Measurements from ENCODE around the gene ACP4. TPM values are rescaled to one million over a fixed set of nuclear protein-coding genes. Genes with fewer than 3 reads are reported as not detected.
"Not testable (repeated sequence)": the region's sequence is repeated elsewhere in the genome, so short reads cannot be mapped to it uniquely, and the experiment has no call there.

ACP4 gene
- total and polyA plus RNA-seq, 2 experiments from 2014 or later = not detected

- no peak overlapping the region for H3K4me3 Mint-ChIP-seq
- no peak for ATAC-seq
Measured at GRCh38 chr19:50745221-50745620, 45.0 kb upstream of the ACP4 start.

GRCh38 chr19:50747141-50747540 lies 43.1 kb upstream of the ACP4 start:
- not testable (repeated sequence) for H3K27ac Mint-ChIP-seq; H3K4me1 ChIP-seq (ENCODE audit: insufficient read depth); H3K27me3 ChIP-seq (ENCODE audit: insufficient read depth); H3K79me2 ChIP-seq (replicated peaks; ENCODE audit: insufficient read depth); H3K4me2 ChIP-seq; H3K27ac ChIP-seq (ENCODE audit: low read depth); ATAC-seq; H3K36me3 ChIP-seq (ENCODE audit: insufficient read depth); H4K20me1 ChIP-seq (replicated peaks; ENCODE audit: insufficient read depth); H3K27me3 Mint-ChIP-seq (ENCODE audit: insufficient read depth, low read depth, poor library complexity); H3K4me3 ChIP-seq; H3F3A ChIP-seq (replicated peaks; ENCODE audit: low read depth); DNase-seq (ENCODE audit: low spot score); H3K4me3 Mint-ChIP-seq; H3K9me2 ChIP-seq (ENCODE audit: insufficient read depth); H3K4me1 Mint-ChIP-seq
- H3K9me3 Mint-ChIP-seq = peaks cover 88% of the 10 kb centered on the region
- peaks cover 29% of the 10 kb centered on the region for H3K36me3 Mint-ChIP-seq (ENCODE audit: low read depth)
- H2AFZ ChIP-seq = 0 out of 2 replicates have a peak overlapping the region, but pooled peaks have one; percentile 63

More at GRCh38 chr19:50745221-50745620, 45.0 kb upstream of the ACP4 start:
- no peaks in the 10 kb centered on the region for H3K4me1 ChIP-seq (ENCODE audit: insufficient read depth)
- H3F3A ChIP-seq (replicated peaks; ENCODE audit: low read depth) = no peaks in the 10 kb centered on the region
- H3K9me2 ChIP-seq (ENCODE audit: insufficient read depth) = no peaks in the 10 kb centered on the region
- H3K4me3 ChIP-seq = no peak overlapping the region
- no peak for DNase-seq (ENCODE audit: low spot score)
- H3K27ac ChIP-seq (ENCODE audit: low read depth) = no peak overlapping the region
- no peaks in the 10 kb centered on the region for H3K79me2 ChIP-seq (replicated peaks; ENCODE audit: insufficient read depth)
- Mint-ChIP-seq H3K27ac (no peak overlapping the region), H3K36me3 (ENCODE audit: low read depth) (peaks cover 38% of the 10 kb centered on the region), H3K27me3 (ENCODE audit: insufficient read depth, low read depth, poor library complexity) (peaks cover 4% of the 10 kb centered on the region), H3K4me1 (no peaks in the 10 kb centered on the region), H3K9me3 (peaks cover 91% of the 10 kb centered on the region)
- no peaks in the 10 kb centered on the region for H3K27me3 ChIP-seq (ENCODE audit: insufficient read depth)
- no peak overlapping the region for H3K4me2 ChIP-seq
- no peaks in the 10 kb centered on the region for H4K20me1 ChIP-seq (replicated peaks; ENCODE audit: insufficient read depth)
- TF ChIP-seq ZNF331 (CRISPR knock-in tag; IDR thresholded peaks at IDR 0.05; ENCODE audit: low read depth) (no peak), POLR2AphosphoS5 (IDR thresholded peaks at IDR 0.05; ENCODE audit: low read depth) (no peak), EZH2 (IDR thresholded peaks at IDR 0.05; ENCODE audit: low read depth, unreplicated experiment) (no peak), ZNF114 (CRISPR knock-in tag; IDR thresholded peaks at IDR 0.05) (no peak), EZH2phosphoT487 (IDR thresholded peaks at IDR 0.05; ENCODE audit: unreplicated experiment) (no peak), ETS1 (IDR thresholded peaks at IDR 0.05) (no peak), REST (IDR thresholded peaks at IDR 0.05; ENCODE audit: unreplicated experiment) (no peak), STAT1 (IDR thresholded peaks at IDR 0.05; ENCODE audit: unreplicated experiment) (no peak)
- H2AFZ ChIP-seq = no peak overlapping the region
- no peaks in the 10 kb centered on the region for H3K36me3 ChIP-seq (ENCODE audit: insufficient read depth)

Measured in GM23338 (cell line).